Glutamatergic neuron (in vitro differentiated cells): ENCODE results near the gene STX11. TPM values are rescaled to one million over a fixed set of nuclear protein-coding genes. Genes with fewer than 3 reads are reported as not detected.

Experiments
- DNase-seq: peaks from one replicate; pipeline ENCODE4 v3.0.0; 2022
- H3K27ac Mint-ChIP-seq: one replicate; pipeline ENCODE4 v1.8.0; 2020; ENCODE audit warnings: mild to moderate bottlenecking, mixed read lengths, inconsistent platforms; ENCODE audit not compliant: unreplicated experiment
- H3K27me3 Mint-ChIP-seq: one replicate; pipeline ENCODE4 v1.8.0; 2020; ENCODE audit warnings: mild to moderate bottlenecking, moderate library complexity, mixed read lengths, inconsistent platforms; ENCODE audit not compliant: unreplicated experiment
- H3K36me3 Mint-ChIP-seq: one replicate; pipeline ENCODE4 v1.8.0; 2020; ENCODE audit warnings: mild to moderate bottlenecking, mixed read lengths, inconsistent platforms; ENCODE audit not compliant: unreplicated experiment
- H3K4me1 Mint-ChIP-seq: one replicate; pipeline ENCODE4 v1.8.0; 2020; ENCODE audit warnings: mild to moderate bottlenecking, low read depth, mixed read lengths, inconsistent platforms; ENCODE audit not compliant: unreplicated experiment
- H3K4me3 Mint-ChIP-seq: one replicate; pipeline ENCODE4 v1.8.0; 2020; ENCODE audit warnings: mild to moderate bottlenecking, mixed read lengths, inconsistent platforms; ENCODE audit not compliant: unreplicated experiment
- H3K9me3 Mint-ChIP-seq: one replicate; pipeline ENCODE4 v1.8.0; 2020; ENCODE audit warnings: mild to moderate bottlenecking, moderate library complexity, mixed read lengths, inconsistent platforms; ENCODE audit not compliant: unreplicated experiment
- CTCF ChIP-seq: fragments of 200-600 bp; sonication (generic); IDR thresholded peaks from one replicate; pipeline ENCODE4 v1.5.0; 2021; ENCODE audit not compliant: partially characterized antibody, unreplicated experiment
- total RNA-seq: library from RNA; stranded (reverse); fragmentation: NEBNext Ultra II Directional; extraction: Animal tissue kit (Norgen Biotek cat#: 25700); gene quantifications from one replicate; pipeline ENCODE4 v1.2.1, GENCODE V29; 2021; ENCODE audit not compliant: unreplicated experiment

STX11 gene
- total RNA-seq, 1 donor from 2014 or later = not detected

GRCh38 chr6:144133225-144133821, 17.0 kb upstream of the STX11 start:
- H3K9me3 Mint-ChIP-seq = no peaks in the 10 kb centered on the region
- no peak for TF ChIP-seq CTCF
- H3K27ac Mint-ChIP-seq = no peak overlapping the region
- no peaks in the 10 kb centered on the region for H3K36me3 Mint-ChIP-seq
- H3K4me1 Mint-ChIP-seq = no peaks in the 10 kb centered on the region
- H3K27me3 Mint-ChIP-seq = peaks cover 4% of the 10 kb centered on the region
- no peak for DNase-seq
- no peak overlapping the region for H3K4me3 Mint-ChIP-seq

DNA sequence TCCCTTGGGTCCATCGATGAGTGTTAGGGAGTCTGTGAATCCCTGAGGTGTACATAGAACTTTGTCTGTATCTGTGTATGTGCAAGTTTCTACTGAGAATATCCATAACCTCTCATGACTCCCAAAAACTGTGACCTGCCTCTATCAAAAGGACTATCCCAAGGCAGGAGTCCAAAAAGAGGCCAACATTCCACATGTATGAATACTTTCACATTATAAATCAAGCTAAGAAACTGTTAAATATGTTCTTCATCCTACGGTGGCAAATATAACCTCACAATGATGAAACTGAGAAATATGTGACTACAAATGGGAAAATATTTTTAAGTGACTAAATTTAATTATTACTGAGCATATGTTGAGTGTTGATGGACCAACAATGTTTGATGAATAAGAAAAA, 16.1 kb upstream of the STX11 start:
- Mint-ChIP-seq H3K27ac (no peak overlapping the region), H3K4me1 (no peaks in the 10 kb centered on the region), H3K4me3 (no peak overlapping the region), H3K27me3 (peaks cover 4% of the 10 kb centered on the region), H3K9me3 (no peaks in the 10 kb centered on the region), H3K36me3 (no peaks in the 10 kb centered on the region)
- no peak for TF ChIP-seq CTCF
- DNase-seq = no peak

DNA sequence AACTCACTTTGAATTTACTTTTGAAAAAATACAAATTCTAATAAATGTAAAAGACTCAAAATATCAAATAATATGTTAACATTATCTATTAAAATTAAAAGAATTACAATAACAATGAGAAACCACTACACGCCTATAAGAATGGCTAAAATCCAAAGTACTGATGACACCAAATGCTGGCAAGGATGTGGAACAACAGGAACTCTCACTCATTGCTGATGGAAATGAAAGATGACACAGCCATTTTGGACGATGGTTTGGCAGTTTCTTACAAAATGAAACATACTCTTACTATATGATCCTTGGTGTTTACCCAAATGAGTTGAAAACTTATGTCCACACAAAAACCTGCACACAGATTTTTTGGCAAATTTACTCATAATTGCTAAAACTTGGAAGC, 15.6 kb upstream of the STX11 start:
- Mint-ChIP-seq H3K36me3 (no peaks in the 10 kb centered on the region), H3K27ac (no peak overlapping the region), H3K9me3 (no peaks in the 10 kb centered on the region), H3K27me3 (peaks cover 4% of the 10 kb centered on the region), H3K4me3 (no peak overlapping the region), H3K4me1 (no peaks in the 10 kb centered on the region)
- TF ChIP-seq CTCF = no peak
- DNase-seq = no peak

- DNase-seq = no peak
- H3K4me1 Mint-ChIP-seq = no peaks in the 10 kb centered on the region
- no peaks in the 10 kb centered on the region for H3K36me3 Mint-ChIP-seq
- H3K27ac Mint-ChIP-seq = no peak overlapping the region
- H3K4me3 Mint-ChIP-seq = no peak overlapping the region
- peaks cover 4% of the 10 kb centered on the region for H3K27me3 Mint-ChIP-seq
- TF ChIP-seq CTCF = no peak
- no peaks in the 10 kb centered on the region for H3K9me3 Mint-ChIP-seq
Observed at GRCh38 chr6:144138542-144138941, 11.8 kb upstream of the STX11 start.

- Mint-ChIP-seq H3K9me3 (no peaks in the 10 kb centered on the region), H3K27ac (no peak overlapping the region), H3K27me3 (peaks cover 4% of the 10 kb centered on the region), H3K4me3 (no peak overlapping the region), H3K4me1 (no peaks in the 10 kb centered on the region), H3K36me3 (no peaks in the 10 kb centered on the region)
- TF ChIP-seq CTCF = no peak
- DNase-seq = no peak
Observed at GRCh38 chr6:144139817-144140216, 10.5 kb upstream of the STX11 start.
